AG09319 (cell line): ENCODE measurements around the gene GPATCH8.
"Not testable (repeated sequence)": the region's sequence is repeated elsewhere in the genome, so short reads cannot be mapped to it uniquely, and the experiment has no call there.

Source experiments
- DNase-seq: peaks from one replicate; pipeline ENCODE4 v3.0.0-alpha.2; 2010; ENCODE audit warnings: low read depth; ENCODE audit errors: extremely low read depth
- CTCF ChIP-seq: IDR thresholded peaks from 2 replicates; pipeline ENCODE4 v1.5.1; 2011; ENCODE audit warnings: low read depth, mild to moderate bottlenecking, inconsistent platforms, low read length, moderate library complexity

The GPATCH8 gene

DNA sequence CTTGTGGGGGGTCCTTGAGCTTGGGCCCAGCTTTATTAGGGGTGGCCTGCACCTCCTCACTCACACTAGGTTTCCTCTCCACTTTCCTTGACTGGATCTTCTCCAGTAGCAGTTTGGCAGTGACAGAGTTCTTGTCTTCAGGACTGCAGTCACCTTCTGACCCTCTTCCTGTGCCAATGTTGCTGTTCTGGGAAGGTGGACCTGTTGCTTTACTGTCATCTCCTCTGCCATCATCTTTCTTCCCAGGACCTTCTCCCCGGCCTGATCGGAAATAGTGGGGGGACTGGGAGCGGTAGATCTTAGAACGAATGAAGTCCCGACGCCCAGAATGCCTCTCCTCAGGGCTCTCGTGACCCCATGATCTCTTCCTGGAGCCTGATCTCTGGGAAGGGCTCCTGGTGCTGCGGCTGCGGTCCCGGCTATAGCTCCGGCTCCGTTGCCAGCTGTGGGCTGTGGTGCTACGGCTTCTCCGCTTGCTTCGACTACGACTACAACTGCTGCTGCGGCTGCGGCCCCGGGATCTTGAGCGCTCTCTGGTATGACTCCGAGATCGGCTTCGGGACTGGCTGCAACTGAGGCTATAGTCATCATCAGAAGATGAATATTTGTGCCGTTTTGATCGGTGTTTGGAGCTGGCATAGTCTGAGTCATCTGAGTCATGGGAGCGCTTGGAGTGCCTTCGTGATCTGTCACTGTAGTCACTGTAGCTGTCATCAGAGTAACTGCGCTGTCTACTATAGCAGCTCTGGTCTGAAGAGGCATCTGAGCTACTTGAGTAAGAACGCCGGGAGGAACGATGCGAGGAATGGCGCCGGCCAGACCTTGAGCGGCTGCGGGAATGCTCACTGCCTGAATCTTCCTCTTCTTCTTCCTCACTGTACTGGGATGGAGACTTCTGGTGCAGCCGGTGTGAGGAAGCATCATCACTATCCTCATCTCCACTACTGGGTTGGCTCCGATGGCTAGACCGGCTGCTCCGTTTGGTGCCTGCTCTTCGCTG, 104.2 kb downstream of the GPATCH8 start:
- no peak for DNase-seq
- no peak for TF ChIP-seq CTCF

DNA sequence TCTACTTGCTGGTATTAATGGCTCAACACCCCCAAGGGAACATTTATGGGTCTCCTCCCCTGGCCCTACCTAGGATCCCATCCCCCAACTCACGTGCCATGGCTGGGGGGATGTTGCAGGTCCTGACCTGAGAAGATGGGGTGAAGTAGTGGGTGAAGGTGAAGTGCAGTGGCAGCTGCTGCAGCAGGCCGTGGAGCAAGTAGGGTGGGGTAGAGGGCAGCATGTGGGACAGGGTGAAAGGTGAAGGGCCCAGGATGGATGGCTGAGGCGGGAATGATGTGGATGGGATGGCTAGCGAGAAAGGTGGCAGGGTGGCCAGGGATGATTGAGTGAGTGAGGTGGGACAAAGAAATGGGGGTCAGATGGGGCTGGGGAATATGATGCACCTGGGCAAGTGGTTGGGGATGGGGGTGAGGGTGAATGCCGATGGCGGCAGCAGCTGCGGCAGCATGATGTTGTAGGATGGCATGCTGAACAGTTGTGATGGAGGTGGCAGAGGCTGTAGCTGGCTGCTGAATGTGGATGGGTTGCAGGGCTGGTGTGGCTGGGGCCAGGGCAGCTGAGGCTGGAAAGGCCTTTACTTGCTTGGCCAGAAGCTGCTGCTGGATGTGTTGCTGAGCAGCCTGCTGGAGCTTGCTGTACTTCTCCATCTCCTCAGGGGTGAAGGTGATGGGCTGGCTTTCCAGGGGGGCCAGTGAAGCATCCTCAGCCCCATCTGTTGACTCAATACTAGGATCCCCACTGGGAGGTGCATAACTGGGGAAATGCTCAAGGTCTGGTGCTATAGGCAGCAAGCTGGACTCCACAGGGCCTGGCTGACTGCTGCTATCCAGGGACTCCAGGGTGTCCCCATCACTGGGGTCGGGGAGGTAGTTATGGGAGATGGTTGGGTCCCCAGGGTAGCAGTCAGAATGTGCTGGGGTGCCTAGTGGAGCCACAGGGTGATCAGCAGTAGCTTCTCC, 105.4 kb downstream of the GPATCH8 start:
- DNase-seq, result no peak
- no peak for TF ChIP-seq CTCF

- no peak for DNase-seq
- TF ChIP-seq CTCF, result no peak
Observed at GRCh38 chr17:44396946-44397345, 106.3 kb downstream of the GPATCH8 start.

- TF ChIP-seq CTCF, result no peak
- DNase-seq, result no peak
Observed at GRCh38 chr17:44394833-44395232, 108.4 kb downstream of the GPATCH8 start.

DNA sequence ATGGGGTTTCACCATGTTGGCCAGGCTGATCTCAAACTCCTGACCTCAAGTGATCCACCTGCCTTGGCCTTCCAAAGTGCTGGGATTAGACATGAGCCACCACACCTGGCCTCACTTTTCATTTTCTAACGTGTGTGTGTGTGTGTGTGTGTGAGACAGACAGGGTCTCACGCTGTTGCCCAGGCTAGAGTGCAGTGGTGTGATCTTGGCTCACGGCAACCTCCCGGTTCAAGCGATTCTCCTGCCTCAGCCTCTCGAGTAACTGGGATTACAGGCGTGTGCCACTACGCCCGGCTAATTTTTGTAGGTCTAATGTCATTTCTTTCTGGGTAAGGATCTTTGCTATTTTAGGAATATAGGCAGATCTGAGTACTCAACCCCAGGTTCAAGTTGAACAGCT, 109.1 kb downstream of the GPATCH8 start:
- not testable (repeated sequence) for DNase-seq

DNA sequence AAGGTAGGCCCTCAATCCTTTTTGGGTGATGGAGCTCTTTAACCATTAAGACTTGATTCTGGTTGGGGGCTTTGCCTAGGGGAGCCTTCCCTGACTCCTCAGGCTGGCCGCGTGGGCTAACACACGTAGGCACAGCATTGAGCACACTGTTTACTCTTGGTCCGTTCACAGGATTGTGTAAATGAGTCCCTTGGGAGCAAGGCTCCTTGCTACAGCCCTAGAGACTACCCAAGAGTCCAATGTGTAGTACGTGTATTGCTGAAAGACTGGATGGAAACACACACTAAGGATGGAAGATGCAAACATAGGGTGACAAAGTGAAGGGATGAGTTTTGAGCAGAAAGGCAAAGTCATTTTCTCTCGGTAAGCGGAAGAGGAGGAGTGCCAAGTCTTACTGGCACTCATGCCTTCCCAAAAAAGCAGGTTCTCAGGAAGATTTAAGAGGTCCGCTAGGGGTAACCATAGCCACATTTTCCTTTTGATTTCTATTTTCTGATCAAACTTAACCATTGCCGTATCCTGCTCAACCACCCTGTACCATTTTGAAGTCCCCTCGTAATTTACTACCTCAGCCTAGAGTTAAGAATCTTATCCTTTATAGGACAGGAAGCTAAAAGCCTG, 112.8 kb downstream of the GPATCH8 start:
- DNase-seq, result no peak
- TF ChIP-seq CTCF, result no peak

DNA sequence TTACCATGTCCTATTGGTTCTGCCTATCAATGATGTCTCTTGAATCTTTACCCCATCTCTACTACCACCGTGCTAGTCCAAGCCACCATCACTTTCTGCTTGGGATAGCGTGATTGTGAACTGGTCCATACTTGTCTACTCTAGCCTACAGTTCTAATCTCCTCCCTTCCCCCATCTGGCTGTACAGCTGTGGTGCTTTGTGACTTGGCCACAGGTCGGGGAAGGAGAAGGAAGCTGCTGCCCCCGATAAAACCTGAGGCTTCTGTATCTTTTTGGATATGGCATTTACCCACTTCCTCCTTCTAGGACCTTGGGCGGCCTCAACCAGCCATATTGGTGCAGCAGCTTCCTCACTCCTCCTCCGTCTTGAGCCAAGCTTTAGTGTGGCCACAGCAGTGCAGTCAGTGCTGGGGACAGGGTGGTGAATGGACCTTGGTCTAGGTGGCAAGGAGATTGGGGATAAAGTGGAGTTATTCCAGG, 113.4 kb downstream of the GPATCH8 start:
- no peak for TF ChIP-seq CTCF
- DNase-seq, result no peak
